T-cell (primary cell): Measurements from ENCODE around the gene LRRK1. TPM values are rescaled to one million over a fixed set of nuclear protein-coding genes. Genes with fewer than 3 reads are reported as not detected.

Experiments
- ATAC-seq, 4 experiments: fragments of 200-7000 bp in 3 of 4; fragments of 150-1000 bp in 1 of 4; cut with Tn5 transposase; replicated peaks in 1 of 4; 1 replicate in 3 of 4; 2 replicates in 1 of 4; pipeline ENCODE4 v1.10.0; 2021; ENCODE audit warnings: moderate library complexity in 3 of 4, mild to moderate bottlenecking in 2 of 4, moderate number of reproducible peaks in 1 of 4
- CTCF ChIA-PET, 2 donors: fragments of 300-600 bp; sonication (Branson Sonifier 250); formaldehyde crosslinking; loops; one replicate each; lab custom pipeline; 2022; ENCODE audit warnings: antibody characterized with exemption in 2 of 2; lab: Charles Lee
- POLR2A ChIA-PET, 2 donors: fragments of 300-600 bp; sonication (Branson Sonifier 250); formaldehyde crosslinking; loops; one replicate each; lab custom pipeline; 2022; ENCODE audit warnings: antibody characterized with exemption in 2 of 2; lab: Charles Lee
- DNase-seq, 35 experiments: peaks; one replicate each; pipeline versions ENCODE4 v3.0.0 to v3.0.0-alpha.2; 2013 to 2023
- H3K27ac ChIP-seq: one replicate; pipeline ENCODE4 v1.5.1; 2013; ENCODE audit warnings: low read length
- H3K27me3 ChIP-seq, 2 experiments: replicated peaks in 1 of 2; 1 replicate in 1 of 2; 2 replicates in 1 of 2; pipeline versions ENCODE4 v1.6.1 to v1.7.0; 2013; ENCODE audit warnings: low read length in 1 of 2, mixed read lengths in 1 of 2; ENCODE audit not compliant: control insufficient read depth in 2 of 2, insufficient read depth in 2 of 2; ENCODE audit errors: extremely low read depth in 1 of 2
- H3K36me3 ChIP-seq, 2 donors: 1 replicate in 1 of 2; 2 replicates in 1 of 2; pipeline versions ENCODE4 v1.6.1 to v1.7.0; 2013; ENCODE audit warnings: low read length in 1 of 2; ENCODE audit not compliant: control insufficient read depth in 2 of 2, insufficient read depth in 1 of 2; ENCODE audit errors: extremely low read depth in 1 of 2
- H3K4me1 ChIP-seq, 2 experiments: 1 replicate in 1 of 2; 2 replicates in 1 of 2; pipeline versions ENCODE4 v1.6.1 to v1.7.0; 2013; ENCODE audit warnings: low read length in 2 of 2, mixed read lengths in 1 of 2; ENCODE audit not compliant: insufficient read depth in 2 of 2, control insufficient read depth in 1 of 2; ENCODE audit errors: extremely low read depth in 1 of 2
- H3K4me3 ChIP-seq, 2 donors: 1 replicate in 1 of 2; 2 replicates in 1 of 2; pipeline versions ENCODE4 v1.5.1 to v1.7.0; 2013; ENCODE audit warnings: mild to moderate bottlenecking in 2 of 2, low read length in 1 of 2, moderate library complexity in 1 of 2; ENCODE audit not compliant: control insufficient read depth in 1 of 2; ENCODE audit errors: extremely low read depth in 1 of 2
- H3K9me3 ChIP-seq: 2 replicates; pipeline ENCODE4 v1.7.0; 2013
- H3K27ac Mint-ChIP-seq, 2 donors: one replicate each; pipeline ENCODE4 v1.8.0; 2020 to 2021; ENCODE audit warnings: mild to moderate bottlenecking in 2 of 2, mixed read lengths in 2 of 2
- H3K27me3 Mint-ChIP-seq, 2 donors: one replicate each; pipeline ENCODE4 v1.8.0; 2021 to 2022; ENCODE audit warnings: mixed read lengths in 2 of 2
- H3K36me3 Mint-ChIP-seq: one replicate; pipeline ENCODE4 v1.8.0; 2021; ENCODE audit warnings: mixed read lengths
- H3K4me1 Mint-ChIP-seq, 3 donors: one replicate each; pipeline ENCODE4 v1.8.0; 2020 to 2022; ENCODE audit warnings: mixed read lengths in 3 of 3, mild to moderate bottlenecking in 1 of 3
- H3K4me3 Mint-ChIP-seq, 3 donors: one replicate each; pipeline ENCODE4 v1.8.0; 2020 to 2022; ENCODE audit warnings: mild to moderate bottlenecking in 3 of 3, mixed read lengths in 3 of 3, moderate library complexity in 3 of 3
- H3K9me3 Mint-ChIP-seq, 3 donors: one replicate each; pipeline ENCODE4 v1.8.0; 2020 to 2022; ENCODE audit warnings: mixed read lengths in 3 of 3
- WGBS: methylation state at CpG from one replicate; pipeline ENCODE4 v1.1.5; 2013; ENCODE audit warnings: missing lambda C conversion rate; ENCODE audit not compliant: insufficient coverage; 5-methylcytosine and 5-hydroxymethylcytosine counted together
- total RNA-seq, 35 experiments: library from RNA in 6 of 35; stranded (reverse) in 6 of 35; fragments of 120-200 nt in 1 of 35; gene quantifications; one replicate each; pipeline versions ENCODE4 v1.2.1 to v1.2.4 and lab custom pipeline; 2013 to 2026

LRRK1 gene
- total RNA-seq, 5 donors from 2014 or later (not counting 1 experiment from before 2014, with no cell fraction given) = 1.1 to 2.0 (median 1.7) TPM

DNA sequence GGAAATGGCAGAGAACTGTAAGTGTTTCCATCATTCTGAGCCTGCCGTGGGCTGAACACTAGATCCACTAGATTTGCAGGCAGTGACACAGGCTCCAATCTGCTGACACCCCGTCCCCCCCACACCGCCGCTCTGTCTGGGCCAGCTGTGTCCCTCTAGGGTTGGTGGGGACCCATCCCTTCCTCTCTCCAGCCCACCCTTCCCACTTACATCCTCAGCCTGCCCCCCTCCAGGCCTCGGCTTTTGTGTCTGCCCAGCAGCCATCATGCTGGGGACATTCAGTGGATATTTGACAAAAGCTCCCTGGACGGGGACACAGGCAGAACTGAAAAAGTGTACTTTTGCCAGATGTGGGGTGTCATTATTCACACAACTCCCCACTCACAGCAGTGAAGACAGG is 10.7 kb upstream of the LRRK1 start:
- no peak overlapping the region for H3K27ac ChIP-seq
- no peak overlapping the region for H3K4me3 Mint-ChIP-seq
- no peaks in the 10 kb centered on the region for H3K36me3 Mint-ChIP-seq
- H3K4me3 ChIP-seq = no peak overlapping the region
- no peaks in the 10 kb centered on the region for H3K4me1 ChIP-seq
- DNase-seq = no peak
- ChIA-PET POLR2A (no interaction called here), CTCF (no interaction called here)
- no peaks in the 10 kb centered on the region for H3K9me3 Mint-ChIP-seq
- no peaks in the 10 kb centered on the region for H3K36me3 ChIP-seq
- no peak for ATAC-seq
- H3K27ac Mint-ChIP-seq = no peak overlapping the region
- H3K27me3 ChIP-seq = peaks cover 0 to 16% of the 10 kb centered on the region in 2 experiments
- peaks cover 20 to 23% of the 10 kb centered on the region in 2 donors for H3K27me3 Mint-ChIP-seq
- no peaks in the 10 kb centered on the region for H3K9me3 ChIP-seq
- no peaks in the 10 kb centered on the region for H3K4me1 Mint-ChIP-seq
- 87% methylated on average over 4 of the region's 6 CpGs for WGBS

DNA sequence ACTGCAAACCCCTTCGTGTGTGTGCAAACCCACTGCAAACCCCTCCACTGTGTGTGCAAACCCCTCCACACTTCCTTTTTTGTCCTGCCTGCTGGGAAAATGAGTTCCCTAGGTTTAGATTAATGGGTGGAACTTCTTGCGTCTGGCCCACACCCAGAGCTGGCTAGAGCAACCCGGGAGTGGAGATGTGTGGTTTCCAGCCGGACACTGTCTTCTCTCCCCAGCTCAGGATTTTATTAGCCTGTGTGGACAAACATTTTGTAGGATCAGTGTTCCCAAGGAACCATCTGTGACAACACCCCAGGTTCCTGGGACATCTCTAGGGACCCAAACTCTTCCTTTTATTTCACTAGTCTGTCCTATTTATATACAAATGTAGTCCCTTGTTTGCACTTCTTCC is 9.6 kb upstream of the LRRK1 start:
- no peaks in the 10 kb centered on the region for H3K36me3 Mint-ChIP-seq
- H3K27me3 Mint-ChIP-seq = peaks cover 31 to 34% of the 10 kb centered on the region in 2 donors
- Histone ChIP-seq H3K4me3 (no peak overlapping the region), H3K4me1 (no peaks in the 10 kb centered on the region), H3K36me3 (no peaks in the 10 kb centered on the region), H3K9me3 (no peaks in the 10 kb centered on the region), H3K27ac (no peak overlapping the region), H3K27me3 (peaks cover 0 to 21% of the 10 kb centered on the region in 2 experiments)
- ATAC-seq = no peak
- DNase-seq = no peak
- 100% methylated on average over 2 of the region's 4 CpGs for WGBS
- no peaks in the 10 kb centered on the region for H3K4me1 Mint-ChIP-seq
- ChIA-PET POLR2A (no interaction called here), CTCF (no interaction called here)
- no peaks in the 10 kb centered on the region for H3K9me3 Mint-ChIP-seq
- H3K27ac Mint-ChIP-seq = no peak overlapping the region
- H3K4me3 Mint-ChIP-seq = no peak overlapping the region

DNA sequence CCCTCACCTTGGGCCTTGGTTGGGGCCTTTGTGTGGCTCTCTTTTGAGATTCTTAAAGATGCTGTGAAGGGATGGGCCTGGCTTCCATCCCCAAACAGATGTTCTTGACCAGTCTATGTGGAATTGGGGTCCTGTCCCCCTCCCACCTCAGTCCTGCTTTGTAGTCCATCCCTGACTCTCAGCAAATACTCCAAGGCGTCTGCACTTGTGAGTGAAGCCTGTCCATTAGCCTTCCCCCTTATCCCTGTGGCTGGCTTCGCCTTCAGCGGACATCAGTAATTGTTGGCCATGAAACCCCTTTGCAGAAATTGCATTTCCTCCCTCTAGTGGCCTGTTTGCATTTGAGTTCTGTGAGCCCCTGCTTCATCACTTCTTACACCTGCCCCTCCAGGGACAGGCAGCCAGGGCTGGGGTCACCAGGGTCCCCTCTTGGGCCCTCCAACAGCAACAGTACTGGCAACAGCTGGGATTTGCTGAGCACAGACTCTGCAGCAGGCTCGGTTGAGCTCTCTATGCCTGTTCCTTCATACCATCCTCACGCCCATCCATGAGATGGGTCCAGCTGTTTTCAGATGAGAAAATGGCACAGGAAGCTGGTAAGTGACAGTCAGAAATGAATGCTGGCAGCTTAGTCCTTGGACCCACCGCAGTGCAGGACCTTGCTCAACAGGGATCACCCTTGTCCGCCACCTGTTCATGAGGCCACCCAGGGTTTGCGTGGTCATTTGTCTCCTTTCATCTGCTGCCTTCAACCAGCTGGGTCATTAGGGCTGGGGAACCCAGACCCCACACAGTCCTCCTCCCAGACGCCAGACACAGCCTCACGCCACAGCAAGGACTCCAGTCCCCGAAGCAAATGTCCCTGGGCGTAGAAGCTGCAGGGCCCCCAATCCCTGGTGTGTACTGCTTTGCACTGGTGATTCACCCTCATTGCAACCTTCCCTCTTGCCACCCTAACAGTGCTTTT is 8.9 kb upstream of the LRRK1 start:
- Histone ChIP-seq H3K27ac (no peak overlapping the region), H3K4me3 (no peak overlapping the region), H3K4me1 (no peaks in the 10 kb centered on the region), H3K9me3 (no peaks in the 10 kb centered on the region), H3K27me3 (peaks cover 0 to 27% of the 10 kb centered on the region in 2 experiments), H3K36me3 (no peaks in the 10 kb centered on the region)
- H3K27me3 Mint-ChIP-seq = peaks cover 36 to 40% of the 10 kb centered on the region in 2 donors
- no peaks in the 10 kb centered on the region for H3K4me1 Mint-ChIP-seq
- H3K27ac Mint-ChIP-seq = no peak overlapping the region
- H3K9me3 Mint-ChIP-seq = no peaks in the 10 kb centered on the region
- DNase-seq (no peak), ATAC-seq (no peak)
- 88% methylated on average over 12 of the region's 12 CpGs for WGBS
- no peaks in the 10 kb centered on the region for H3K36me3 Mint-ChIP-seq
- ChIA-PET CTCF (no interaction called here), POLR2A (no interaction called here)
- no peak overlapping the region for H3K4me3 Mint-ChIP-seq

DNA sequence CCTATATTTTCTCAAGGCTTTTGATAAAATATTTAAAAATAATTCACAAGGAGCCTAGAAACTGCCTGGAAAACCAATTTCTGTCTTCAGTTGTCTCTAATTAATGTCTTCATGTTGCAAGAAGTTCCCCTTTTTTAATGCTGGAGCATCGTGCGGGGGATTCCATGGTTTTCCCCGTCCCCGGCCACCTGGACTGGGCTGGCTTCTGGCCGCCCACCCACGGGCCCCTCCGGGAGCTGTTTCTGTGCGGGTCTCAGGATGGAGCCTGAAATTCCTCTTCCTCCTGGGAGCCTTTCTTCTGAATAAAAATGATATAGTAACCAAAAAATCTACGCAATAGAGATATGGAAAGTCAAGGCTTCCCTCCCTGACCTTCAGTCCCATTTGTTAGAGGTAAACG is 8.1 kb upstream of the LRRK1 start:
- peaks cover 38 to 41% of the 10 kb centered on the region in 2 donors for H3K27me3 Mint-ChIP-seq
- Histone ChIP-seq H3K4me3 (no peak overlapping the region), H3K9me3 (no peaks in the 10 kb centered on the region), H3K27ac (no peak overlapping the region), H3K36me3 (no peaks in the 10 kb centered on the region), H3K27me3 (peaks cover 0 to 27% of the 10 kb centered on the region in 2 experiments), H3K4me1 (no peaks in the 10 kb centered on the region)
- H3K9me3 Mint-ChIP-seq = no peaks in the 10 kb centered on the region
- DNase-seq = no peak
- CTCF ChIA-PET = no interaction called here
- 40% methylated on average over 1 of the region's 10 CpGs for WGBS
- ATAC-seq = no peak
- H3K4me3 Mint-ChIP-seq = no peak overlapping the region
- POLR2A ChIA-PET = no interaction called here
- no peaks in the 10 kb centered on the region for H3K4me1 Mint-ChIP-seq
- H3K36me3 Mint-ChIP-seq = no peaks in the 10 kb centered on the region
- no peak overlapping the region for H3K27ac Mint-ChIP-seq

DNA sequence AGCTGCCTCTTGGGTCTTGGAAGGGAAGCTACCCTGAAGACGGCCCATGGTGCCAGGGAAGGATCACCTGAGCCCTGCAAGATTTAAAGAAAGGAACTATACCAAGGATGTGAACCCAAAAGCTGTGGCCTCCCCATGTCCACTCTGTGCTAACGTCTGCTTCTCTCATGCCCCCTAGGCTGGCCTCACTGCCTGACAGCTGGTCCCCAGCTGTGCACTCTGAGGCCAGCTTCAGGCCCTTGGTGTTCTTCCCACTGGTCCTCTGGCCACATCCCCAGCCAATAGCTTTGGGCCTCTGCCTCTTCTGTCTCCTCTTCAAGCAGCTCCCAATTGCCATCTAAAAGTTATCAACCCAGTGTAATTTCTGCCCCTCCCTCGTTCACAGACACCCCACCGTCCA is 5.2 kb upstream of the LRRK1 start:
- Mint-ChIP-seq H3K27me3 (peaks cover 47 to 59% of the 10 kb centered on the region in 2 donors), H3K9me3 (no peaks in the 10 kb centered on the region), H3K4me1 (peaks cover 6 to 11% (median 10%) of the 10 kb centered on the region in 3 donors), H3K4me3 (no peak overlapping the region), H3K27ac (no peak overlapping the region), H3K36me3 (no peaks in the 10 kb centered on the region)
- no peak for DNase-seq
- no peaks in the 10 kb centered on the region for H3K36me3 ChIP-seq
- ChIA-PET POLR2A (no interaction called here), CTCF (no interaction called here)
- ATAC-seq = no peak
- H3K9me3 ChIP-seq = no peaks in the 10 kb centered on the region
- H3K27me3 ChIP-seq = peaks cover 0 to 39% of the 10 kb centered on the region in 2 experiments
- 71% methylated on average over 4 of the region's 4 CpGs for WGBS
- peaks cover 0 to 10% of the 10 kb centered on the region in 2 experiments for H3K4me1 ChIP-seq
- no peak overlapping the region for H3K4me3 ChIP-seq
- no peak overlapping the region for H3K27ac ChIP-seq

DNA sequence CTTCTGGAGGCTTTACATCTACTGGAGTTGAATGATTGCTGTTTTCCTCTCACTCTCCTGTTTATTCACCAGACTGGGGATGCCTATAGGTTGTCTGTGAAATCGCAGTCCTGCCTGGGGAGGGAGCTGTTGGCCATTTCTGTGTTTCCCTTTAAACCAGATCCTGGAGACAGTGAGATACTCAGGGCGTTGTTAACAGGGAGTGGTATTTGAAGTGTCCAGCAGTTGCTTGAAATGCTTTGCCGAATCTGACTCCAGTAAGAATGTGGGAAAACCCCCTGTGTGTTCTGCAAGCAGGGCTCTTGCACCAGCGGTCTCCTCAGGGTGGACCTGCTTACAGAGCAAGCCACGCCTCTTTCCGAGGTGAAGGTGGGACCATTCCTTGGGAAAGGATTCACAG is 4.3 kb upstream of the LRRK1 start:
- Histone ChIP-seq H3K36me3 (no peaks in the 10 kb centered on the region), H3K4me1 (peaks cover 0 to 13% of the 10 kb centered on the region in 2 experiments), H3K4me3 (no peak overlapping the region), H3K27ac (no peak overlapping the region), H3K27me3 (peaks cover 0 to 42% of the 10 kb centered on the region in 2 experiments), H3K9me3 (no peaks in the 10 kb centered on the region)
- DNase-seq (no peak), ATAC-seq (no peak)
- no peaks in the 10 kb centered on the region for H3K9me3 Mint-ChIP-seq
- 76% methylated on average over 6 of the region's 6 CpGs for WGBS
- CTCF ChIA-PET = interaction anchor here in 1 of 2 donors (0.5 kb wide), 1 partner anchor 441 kb away, joined by 3 read pairs; no protein-coding TSS in a partner anchor
- no peak overlapping the region for H3K4me3 Mint-ChIP-seq
- peaks cover 6 to 11% (median 10%) of the 10 kb centered on the region in 3 donors for H3K4me1 Mint-ChIP-seq
- H3K36me3 Mint-ChIP-seq = no peaks in the 10 kb centered on the region
- POLR2A ChIA-PET = no interaction called here
- H3K27me3 Mint-ChIP-seq = peaks cover 47 to 55% of the 10 kb centered on the region in 2 donors
- no peak overlapping the region for H3K27ac Mint-ChIP-seq
